Motor neuron (in vitro differentiated cells): Measurements from ENCODE around the gene SPC24. TPM values are rescaled to one million over a fixed set of nuclear protein-coding genes. Genes with fewer than 3 reads are reported as not detected.
A peak's percentile ranks its signal among the peaks of the same experiment; 100 is the strongest.
"Not testable (repeated sequence)": the region's sequence is repeated elsewhere in the genome, so short reads cannot be mapped to it uniquely, and the experiment has no call there.

Experiments
- ATAC-seq, 8 experiments: fragments of 200-7000 bp; cut with Tn5 transposase; replicated peaks in 6 of 8; 2 replicates each; pipeline ENCODE4 v1.8.0; 2021; ENCODE audit warnings: mild to moderate bottlenecking in 8 of 8, moderate library complexity in 8 of 8
- H3K27ac ChIP-seq, 2 donors: fragments of 250-450 bp; sonication (Bioruptor Pico); 2 replicates each; pipeline ENCODE4 v1.9.0; 2021; ENCODE audit warnings: antibody characterized with exemption in 2 of 2, mild to moderate bottlenecking in 2 of 2, moderate library complexity in 1 of 2
- H3K4me1 ChIP-seq, 2 donors: fragments of 250-450 bp; sonication (Bioruptor Pico); replicated peaks in 1 of 2; 2 replicates each; pipeline ENCODE4 v1.6.1; 2021; ENCODE audit warnings: antibody characterized with exemption in 2 of 2, mild to moderate bottlenecking in 2 of 2, moderate library complexity in 1 of 2
- H3K4me3 ChIP-seq, 5 donors: fragments of 250-450 bp; sonication (Bioruptor Pico); 2 replicates each; pipeline ENCODE4 v1.9.0; 2021; ENCODE audit warnings: antibody characterized with exemption in 5 of 5, mild to moderate bottlenecking in 5 of 5, moderate library complexity in 4 of 5
- WGBS, 10 experiments: fragments of 450-650 bp; shearing (Covaris generic); methylation state at CpG; one replicate each; pipeline ENCODE4 v1.0.0; 2022; 5-methylcytosine and 5-hydroxymethylcytosine counted together
- in situ Hi-C, 9 experiments: fragments of 400-800 bp; cut with MboI; loops; one replicate each; pipeline ENCODE4 v1.15.0; 2021; ENCODE audit warnings: low sequenced_read_pairs in 9 of 9, low pct_unique_long_range_greater_than_20kb in 2 of 9; ENCODE audit not compliant: unreplicated experiment in 9 of 9
- total RNA-seq, 8 experiments: library from RNA; unstranded; fragments of 300-600 nt; gene quantifications; 2 replicates each; pipeline versions ENCODE4 v1.2.3 to v1.2.4, GENCODE V29; 2022

SPC24 gene
- total RNA-seq, 8 experiments from 2014 or later, result 0.36 to 34.9 (median 2.6) TPM

DNA sequence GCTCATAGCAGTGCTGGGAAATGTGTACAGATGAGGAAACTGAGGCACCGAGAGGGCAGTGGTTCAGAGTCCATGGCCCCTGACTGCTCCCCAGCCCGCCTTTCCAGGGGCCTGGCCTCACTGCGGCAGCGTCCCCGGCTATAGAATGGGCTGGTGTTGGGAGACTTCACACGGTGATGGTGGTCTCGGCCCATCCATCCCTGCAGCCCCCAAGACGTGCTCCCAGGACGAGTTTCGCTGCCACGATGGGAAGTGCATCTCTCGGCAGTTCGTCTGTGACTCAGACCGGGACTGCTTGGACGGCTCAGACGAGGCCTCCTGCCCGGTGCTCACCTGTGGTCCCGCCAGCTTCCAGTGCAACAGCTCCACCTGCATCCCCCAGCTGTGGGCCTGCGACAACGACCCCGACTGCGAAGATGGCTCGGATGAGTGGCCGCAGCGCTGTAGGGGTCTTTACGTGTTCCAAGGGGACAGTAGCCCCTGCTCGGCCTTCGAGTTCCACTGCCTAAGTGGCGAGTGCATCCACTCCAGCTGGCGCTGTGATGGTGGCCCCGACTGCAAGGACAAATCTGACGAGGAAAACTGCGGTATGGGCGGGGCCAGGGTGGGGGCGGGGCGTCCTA, 50.5 kb downstream of the SPC24 start:
- no peaks in the 10 kb centered on the region for H3K4me1 ChIP-seq
- in situ Hi-C loops, result no loop called here
- peak in 4 of 8 experiments; percentile 5 to 42 (median 16) for ATAC-seq
- no peak overlapping the region for H3K27ac ChIP-seq
- 89 to 98% (median 94%) methylated on average over 3 to 22 of the region's 36 CpGs; no CpG with 5 or more reads in 5 of the 10 experiments for WGBS, 10 experiments
- no peak overlapping the region for H3K4me3 ChIP-seq

DNA sequence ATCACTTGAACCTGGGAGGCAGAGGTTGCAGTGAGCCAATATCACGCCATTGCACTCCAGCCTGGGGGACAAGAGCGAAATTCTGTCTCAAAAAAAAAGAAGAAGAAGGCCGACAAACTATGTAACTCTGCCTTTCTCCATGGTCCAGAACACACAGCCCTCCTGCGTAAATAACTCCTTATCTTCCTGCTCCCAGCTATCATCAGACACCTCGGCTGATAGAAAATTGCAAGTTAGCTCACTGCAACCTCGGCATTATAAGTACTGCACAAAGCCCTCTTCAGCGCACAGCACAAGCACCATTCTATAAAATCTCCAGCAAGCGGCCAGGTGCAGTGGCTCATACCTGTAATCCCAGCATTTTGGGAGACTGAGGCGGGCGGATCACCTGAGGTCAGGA, 51.9 kb downstream of the SPC24 start:
- H3K27ac ChIP-seq, in situ Hi-C loops, H3K4me3 ChIP-seq, H3K4me1 ChIP-seq: not testable (repeated sequence)
- ATAC-seq, result peak in 1 of 8 experiments; percentile 13
- 93 to 100% (median 96%) methylated on average over 1 to 8 of the region's 10 CpGs; no CpG with 5 or more reads in 5 of the 10 experiments for WGBS, 10 experiments

DNA sequence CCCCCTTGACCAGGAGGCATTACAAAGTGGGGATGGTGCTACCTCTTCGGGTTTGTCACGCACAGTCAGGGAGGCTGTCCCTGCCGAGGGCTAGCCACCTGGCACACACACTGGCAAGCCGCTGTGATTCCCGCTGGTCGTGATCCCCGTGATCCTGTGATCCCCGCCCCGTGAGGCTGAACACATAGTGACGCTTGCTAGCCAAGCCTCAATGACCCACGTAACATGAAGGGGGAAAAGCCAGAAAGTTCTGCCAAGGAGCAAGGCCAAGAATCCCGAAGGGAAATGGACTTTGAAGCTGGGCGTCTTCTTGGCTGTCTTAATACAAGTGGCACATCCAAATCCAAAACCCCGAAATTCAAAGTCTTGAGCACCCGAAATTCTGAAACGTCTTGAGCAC, 52.6 kb downstream of the SPC24 start:
- Histone ChIP-seq H3K27ac (no peak overlapping the region), H3K4me1 (no peaks in the 10 kb centered on the region), H3K4me3 (no peak overlapping the region)
- in situ Hi-C loops, result no loop called here
- peak in 1 of 8 experiments; percentile 28 for ATAC-seq
- 93 to 100% (median 98%) methylated on average over 3 to 11 of the region's 16 CpGs; no CpG with 5 or more reads in 3 of the 10 experiments for WGBS, 10 experiments

DNA sequence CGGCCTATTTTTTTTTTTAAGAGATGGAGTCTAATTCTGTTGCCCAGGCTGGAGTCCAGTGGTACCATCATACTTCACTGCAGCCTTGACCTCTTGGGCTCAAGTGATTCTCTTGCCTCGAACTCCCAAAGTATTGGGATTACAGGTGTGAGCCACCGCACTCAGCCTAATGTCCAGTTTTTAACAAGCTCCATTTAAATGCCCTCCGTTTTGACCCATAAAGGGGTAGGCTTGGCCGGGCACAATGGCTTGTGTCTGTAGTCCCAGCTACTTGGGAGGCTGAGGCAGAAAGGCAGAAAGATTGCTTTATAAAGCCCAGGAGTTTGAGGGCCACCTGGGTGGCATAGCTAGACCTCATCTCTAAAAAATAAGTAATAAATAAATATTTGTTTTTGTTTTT, 54.5 kb downstream of the SPC24 start:
- 94 to 100% (median 100%) methylated on average over 2 to 5 of the region's 5 CpGs; no CpG with 5 or more reads in 3 of the 10 experiments for WGBS, 10 experiments
- Histone ChIP-seq H3K4me1 (no peaks in the 10 kb centered on the region), H3K4me3 (no peak overlapping the region), H3K27ac (no peak overlapping the region)
- in situ Hi-C loops, result no loop called here
- ATAC-seq, result no peak

DNA sequence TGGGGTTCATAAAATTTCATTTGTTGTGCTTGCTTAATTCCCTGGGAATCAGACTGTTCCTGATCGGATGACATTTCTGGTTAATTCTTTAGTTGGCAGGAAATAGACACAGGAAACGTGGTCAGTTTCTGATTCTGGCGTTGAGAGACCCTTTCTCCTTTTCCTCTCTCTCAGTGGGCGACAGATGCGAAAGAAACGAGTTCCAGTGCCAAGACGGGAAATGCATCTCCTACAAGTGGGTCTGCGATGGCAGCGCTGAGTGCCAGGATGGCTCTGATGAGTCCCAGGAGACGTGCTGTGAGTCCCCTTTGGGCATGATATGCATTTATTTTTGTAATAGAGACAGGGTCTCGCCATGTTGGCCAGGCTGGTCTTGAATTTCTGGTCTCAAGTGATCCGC, 55.5 kb downstream of the SPC24 start:
- in situ Hi-C loops, result no loop called here
- Histone ChIP-seq H3K27ac (no peak overlapping the region), H3K4me1 (no peaks in the 10 kb centered on the region), H3K4me3 (no peak overlapping the region)
- ATAC-seq, result no peak
- WGBS, 10 experiments, result 50 to 100% (median 92%) methylated on average over 2 to 7 of the region's 12 CpGs; no CpG with 5 or more reads in 2 of the 10 experiments

DNA sequence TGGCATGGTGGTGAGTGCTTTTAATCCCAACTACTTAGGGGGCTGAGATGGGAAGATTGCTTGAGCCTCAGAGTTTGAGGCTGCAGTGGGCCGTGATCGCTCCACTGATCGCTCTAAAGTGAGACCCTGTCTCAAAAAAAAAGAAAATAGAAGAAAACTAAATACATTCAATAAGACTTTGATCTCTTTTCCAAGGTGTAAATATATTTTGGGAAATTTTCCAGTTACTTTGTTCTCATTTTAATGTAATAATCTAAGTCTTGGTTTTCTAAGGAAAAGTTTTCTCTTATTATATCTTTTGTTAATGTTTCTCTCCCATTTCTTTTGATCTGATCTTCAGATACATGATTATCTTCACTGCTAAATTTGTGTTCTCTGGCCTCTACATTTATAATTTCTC, 56.7 kb downstream of the SPC24 start:
- WGBS, 10 experiments, result 93 to 100% (median 100%) methylated on average over 2 to 3 of the region's 3 CpGs; no CpG with 5 or more reads in 4 of the 10 experiments
- Histone ChIP-seq H3K27ac (no peak overlapping the region), H3K4me1 (no peaks in the 10 kb centered on the region), H3K4me3 (no peak overlapping the region)
- no peak for ATAC-seq
- in situ Hi-C loops, result no loop called here

DNA sequence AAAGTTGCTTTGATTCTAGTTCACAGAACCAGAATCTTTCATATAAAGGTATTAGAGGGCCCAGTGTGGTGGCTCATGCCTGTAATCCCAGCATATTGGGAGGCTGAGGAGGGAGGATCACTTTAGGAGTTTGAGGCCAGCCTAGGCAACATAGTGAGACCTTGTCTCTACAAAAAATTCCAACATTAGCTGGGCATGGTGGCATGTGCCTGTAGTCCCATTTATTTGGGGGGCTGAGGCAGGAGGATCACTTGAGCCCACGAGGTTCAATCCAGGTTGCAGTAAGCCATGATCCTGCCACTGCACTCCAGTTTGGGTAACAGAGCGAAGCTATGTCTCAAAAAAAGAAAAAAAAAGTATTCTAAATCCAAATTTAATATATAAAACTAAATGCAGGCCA, 57.3 kb downstream of the SPC24 start:
- H3K4me1 ChIP-seq, result no peaks in the 10 kb centered on the region
- H3K4me3 ChIP-seq, result no peak overlapping the region
- no peak overlapping the region for H3K27ac ChIP-seq
- ATAC-seq, result no peak
- 80 to 100% (median 100%) methylated on average over 1 to 2 of the region's 2 CpGs; no CpG with 5 or more reads in 2 of the 10 experiments for WGBS, 10 experiments
- in situ Hi-C loops, result no loop called here

DNA sequence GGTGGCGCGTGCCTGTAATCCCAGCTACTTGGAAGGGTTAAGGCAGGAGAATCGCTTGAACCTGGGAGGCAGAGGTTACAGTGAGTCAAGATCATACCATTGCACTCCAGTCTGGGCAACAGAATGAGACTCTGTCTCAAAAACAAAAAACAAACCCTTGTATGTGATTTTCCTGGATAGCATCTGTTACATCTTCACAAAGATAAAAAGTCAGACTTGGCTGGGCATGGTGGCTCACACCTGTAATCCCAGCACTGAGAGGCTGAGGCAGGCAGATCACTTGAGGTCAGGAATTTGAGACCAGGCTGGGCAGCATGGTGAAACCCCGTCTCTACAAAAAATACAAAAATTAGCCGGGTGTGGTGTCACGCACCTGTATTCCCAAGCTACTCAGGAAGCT, 58.2 kb downstream of the SPC24 start:
- ATAC-seq, H3K4me3 ChIP-seq, in situ Hi-C loops, H3K27ac ChIP-seq, H3K4me1 ChIP-seq: not testable (repeated sequence)
- WGBS, 10 experiments, result 80 to 100% (median 100%) methylated on average over 1 to 6 of the region's 6 CpGs; no CpG with 5 or more reads in 3 of the 10 experiments

DNA sequence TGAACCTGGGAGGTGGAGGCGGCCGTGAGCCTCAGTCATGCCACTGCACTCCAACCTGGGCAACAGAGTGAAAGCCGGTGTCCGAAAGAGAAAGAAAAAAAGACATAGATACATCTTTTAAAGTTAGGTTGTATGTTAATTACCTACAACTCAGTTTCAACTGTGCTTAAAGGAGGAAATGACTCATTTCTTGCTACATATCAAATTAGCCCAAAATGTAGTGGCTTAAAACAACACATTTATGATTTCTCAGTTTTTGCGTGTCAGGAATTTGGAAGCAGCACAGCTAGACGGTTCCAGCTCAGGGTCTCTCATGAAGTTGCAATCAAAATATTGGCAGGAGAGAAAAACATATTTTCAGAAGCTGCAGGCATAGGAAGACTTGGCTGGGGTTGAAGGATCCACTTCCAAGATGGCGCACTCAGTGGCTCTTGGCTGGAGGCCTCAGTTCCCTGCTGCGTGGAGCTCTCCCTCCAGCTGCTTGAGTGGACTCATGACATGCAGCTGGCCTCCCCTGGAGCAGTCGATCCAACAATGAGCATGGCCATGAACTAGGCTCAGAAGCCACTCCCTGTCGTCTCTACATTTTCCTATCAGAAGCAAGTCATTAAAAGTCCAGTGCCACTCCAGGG, 59.3 kb downstream of the SPC24 start:
- peak in 3 of 8 experiments; percentile 2 to 11 (median 3) for ATAC-seq
- 14 to 100% (median 94%) methylated on average over 1 to 6 of the region's 10 CpGs; no CpG with 5 or more reads in 2 of the 10 experiments for WGBS, 10 experiments
- in situ Hi-C loops, result no loop called here
- no peak overlapping the region for H3K4me3 ChIP-seq
- H3K27ac ChIP-seq, result no peak overlapping the region
- H3K4me1 ChIP-seq, result peaks cover 6 to 10% of the 10 kb centered on the region in 2 donors

Other genes starting within 250 kb of the SPC24 start
- 100 to 1,000 TPM in 2 of 8 experiments, 10 to 100 TPM in 6; 35.9 to 107 (median 58.1) TPM for gene YIPF2, start 227.1 kb downstream of the SPC24 start, total RNA-seq
- gene TIMM29, start 227.0 kb downstream of the SPC24 start, total RNA-seq, result 10 to 100 TPM; 16.9 to 25.5 (median 21.4) TPM
- 100 to 1,000 TPM in 7 of 8 experiments, 10 to 100 TPM in 1; 62.0 to 280 (median 164) TPM for gene SMARCA4, start 194.8 kb downstream of the SPC24 start, total RNA-seq
- gene LDLR, start 66.3 kb downstream of the SPC24 start, total RNA-seq, result 100 to 1,000 TPM in 1 of 8 experiments, 10 to 100 TPM in 6, 1 to 10 TPM in 1; 8.3 to 101 (median 48.0) TPM
- gene KANK2, start 41.8 kb upstream of the SPC24 start, total RNA-seq, result 10 to 100 TPM in 5 of 8 experiments, 1 to 10 TPM in 3; 3.3 to 82.6 (median 30.3) TPM
- under 1 TPM in 2 of 8 experiments, not detected in 6; 0.49 to 0.85 TPM for gene ANGPTL8, start 83.8 kb upstream of the SPC24 start, total RNA-seq
- gene DOCK6, start 106.7 kb upstream of the SPC24 start, total RNA-seq, result 10 to 100 TPM in 6 of 8 experiments, 1 to 10 TPM in 2; 5.4 to 60.0 (median 14.7) TPM
- gene TSPAN16, start 140.4 kb upstream of the SPC24 start, total RNA-seq, result not detected
- 10 to 100 TPM in 4 of 8 experiments, 1 to 10 TPM in 4; 7.6 to 21.6 (median 10.7) TPM for gene RAB3D, start 183.9 kb upstream of the SPC24 start, total RNA-seq
- gene TMEM205, start 190.5 kb upstream of the SPC24 start, total RNA-seq, result 100 to 1,000 TPM in 3 of 8 experiments, 10 to 100 TPM in 5; 72.1 to 148 (median 92.9) TPM
- gene CCDC159, start 190.7 kb upstream of the SPC24 start, total RNA-seq, result 10 to 100 TPM in 5 of 8 experiments, 1 to 10 TPM in 3; 4.4 to 22.3 (median 14.4) TPM
- gene PLPPR2, start 199.7 kb upstream of the SPC24 start, total RNA-seq, result 10 to 100 TPM; 21.5 to 46.5 (median 28.0) TPM
- gene SWSAP1, start 218.9 kb upstream of the SPC24 start, total RNA-seq, result 1 to 10 TPM; 1.7 to 4.0 (median 2.2) TPM
- gene EPOR, start 228.5 kb upstream of the SPC24 start, total RNA-seq, result 1 to 10 TPM; 1.7 to 6.1 (median 3.4) TPM